Esophagus squamous epithelium (tissue), 4 donors: ENCODE measurements around the gene ANKRD37.

Experiments
- CTCF ChIP-seq, 6 experiments: fragments of 450-650 bp in 4 of 6; fragments of 200-600 bp in 2 of 6; sonication (generic) in 2 of 6; IDR thresholded peaks; one replicate each; pipeline ENCODE4 v1.5.1; 2016 to 2019; ENCODE audit warnings: antibody characterized with exemption in 6 of 6, mild to moderate bottlenecking in 4 of 6, moderate library complexity in 4 of 6
- POLR2A ChIP-seq, 4 donors: fragments of 450-650 bp; IDR thresholded peaks; one replicate each; pipeline ENCODE4 v1.6.1; 2017; ENCODE audit warnings: antibody characterized with exemption in 4 of 4, mild to moderate bottlenecking in 4 of 4, moderate library complexity in 3 of 4

GRCh38 chr4:185421366-185422124 is 24.9 kb downstream of the ANKRD37 start:
- TF ChIP-seq POLR2A (IDR thresholded peaks at IDR 0.05) (no peak), CTCF (IDR thresholded peaks at IDR 0.05) (no peak)
